Embryonic facial prominence (tissue), 1 donor: ENCODE measurements around the gene GALNT2.

ENCODE experiments used
- DNase-seq: peaks from one replicate; pipeline ENCODE4 v3.0.0-alpha.2; 2016; ENCODE audit errors: extremely low spot score

GALNT2 gene

GRCh38 chr1:230066466-230067404 lies at the start of gene GALNT2:
GALNT2 (plus strand) TSS chr1:230067238; CDS start chr1:230067281, 43 bp downstream.
- peak; percentile 74 for DNase-seq

- DNase-seq: no peak
Measured at GRCh38 chr1:230020451-230020850, 46.6 kb upstream of the GALNT2 start.

GRCh38 chr1:230022666-230023380 lies 44.2 kb upstream of the GALNT2 start:
- DNase-seq: no peak

- DNase-seq: no peak
Measured at GRCh38 chr1:230025686-230026085, 41.4 kb upstream of the GALNT2 start.

- DNase-seq: no peak
Measured at GRCh38 chr1:230026139-230026538, 40.9 kb upstream of the GALNT2 start.

GRCh38 chr1:230026572-230026971 lies 40.5 kb upstream of the GALNT2 start:
- DNase-seq: no peak

- no peak for DNase-seq
Measured at GRCh38 chr1:230028602-230029223, 38.3 kb upstream of the GALNT2 start.

GRCh38 chr1:230029244-230029941 lies 37.6 kb upstream of the GALNT2 start:
- DNase-seq: no peak

- DNase-seq: no peak
Measured at GRCh38 chr1:230030122-230030821, 36.8 kb upstream of the GALNT2 start.

- no peak for DNase-seq
Measured at GRCh38 chr1:230031131-230031530, 35.9 kb upstream of the GALNT2 start.

GRCh38 chr1:230032516-230033281 lies 34.3 kb upstream of the GALNT2 start:
- DNase-seq: no peak

- no peak for DNase-seq
Measured at GRCh38 chr1:230037261-230037660, 29.8 kb upstream of the GALNT2 start.

GRCh38 chr1:230040440-230040839 lies 26.6 kb upstream of the GALNT2 start:
- DNase-seq: no peak

GRCh38 chr1:230043081-230043480 lies 24.0 kb upstream of the GALNT2 start:
- DNase-seq: no peak

GRCh38 chr1:230044729-230045128 lies 22.3 kb upstream of the GALNT2 start:
- DNase-seq: no peak

GRCh38 chr1:230047114-230047865 lies 19.7 kb upstream of the GALNT2 start:
- no peak for DNase-seq

GRCh38 chr1:230048322-230048721 lies 18.7 kb upstream of the GALNT2 start:
- no peak for DNase-seq

- no peak for DNase-seq
Measured at GRCh38 chr1:230048922-230049321, 18.1 kb upstream of the GALNT2 start.

- DNase-seq: no peak
Measured at GRCh38 chr1:230049731-230050130, 17.3 kb upstream of the GALNT2 start.
